ENCODE data around the gene FBXW9. TPM values are rescaled to one million over a fixed set of nuclear protein-coding genes. Genes with fewer than 3 reads are reported as not detected.

FBXW9 gene
- total and polyA plus RNA-seq, 2 of the 13 experiments (the other 11 are each of a cell fraction or from before 2014, with no cell fraction given), result 5.7 to 6.1 TPM

- TF ChIP-seq STAT6 (CRISPR knock-in tag; IDR thresholded peaks at IDR 0.05; ENCODE audit: borderline replicate concordance), result no peak
- TF ChIP-seq HOXA9 (CRISPR knock-in tag; IDR thresholded peaks at IDR 0.05; ENCODE audit: borderline replicate concordance), result no peak
- TF ChIP-seq ZNF430 (CRISPR knock-in tag; IDR thresholded peaks at IDR 0.05), result no peak
- TF ChIP-seq MTERF4 (CRISPR knock-in tag; IDR thresholded peaks at IDR 0.05), result 0 out of 2 replicates have a peak, but pooled peaks have one; percentile 41
- TF ChIP-seq ARNT (IDR thresholded peaks at IDR 0.05), result no peak
Observed at GRCh38 chr19:12639901-12640613, 56.4 kb downstream of the FBXW9 start (continued).

Small RNA genes lying within 50 kb of the gene (small RNA-seq; reads per million reads assigned to genes)
- gene SNORD41 (ENCODE audit: insufficient read depth in 2 of 3, insufficient read length in 3 of 3, low read depth in 2 of 3, low replicate concordance in 1 of 3), result 2.9 to 26.5 (median 11.6) reads per million in 3 experiments

Other genes starting within 250 kb of the FBXW9 start
- 3.9 and 4.7 TPM in 2 replicates for gene ZNF709, start 211.8 kb downstream of the FBXW9 start, total RNA-seq (2016; rRNA removed; fragmentation: Illumina TruSeq; extraction: Trizol)
- gene ZNF709, start 211.8 kb downstream of the FBXW9 start, polyA plus RNA-seq (2011; rRNA removed), result 1.0 and 1.5 TPM in 2 replicates
- gene ZNF564, start 145.1 kb downstream of the FBXW9 start, total RNA-seq (2016; rRNA removed; fragmentation: Illumina TruSeq; extraction: Trizol), result 11.1 and 11.2 TPM in 2 replicates
- 2.3 and 2.4 TPM in 2 replicates for gene ZNF564, start 145.1 kb downstream of the FBXW9 start, polyA plus RNA-seq (2011; rRNA removed)
- gene ZNF490, start 85.8 kb downstream of the FBXW9 start, total RNA-seq (2016; rRNA removed; fragmentation: Illumina TruSeq; extraction: Trizol), result 2.9 and 5.2 TPM in 2 replicates
- gene ZNF490, start 85.8 kb downstream of the FBXW9 start, polyA plus RNA-seq (2011; rRNA removed), result 1.2 and 1.3 TPM in 2 replicates
- 17.4 and 21.3 TPM in 2 replicates for gene ZNF791, start 85.7 kb downstream of the FBXW9 start, total RNA-seq (2016; rRNA removed; fragmentation: Illumina TruSeq; extraction: Trizol)
- gene ZNF791, start 85.7 kb downstream of the FBXW9 start, polyA plus RNA-seq (2011; rRNA removed), result 10.1 and 12.8 TPM in 2 replicates
- gene MAN2B1, start 29.9 kb downstream of the FBXW9 start, total RNA-seq (2016; rRNA removed; fragmentation: Illumina TruSeq; extraction: Trizol), result 10.8 and 23.8 TPM in 2 replicates
- gene MAN2B1, start 29.9 kb downstream of the FBXW9 start, polyA plus RNA-seq (2011; rRNA removed), result 23.6 and 31.8 TPM in 2 replicates
- gene WDR83, start 29.8 kb downstream of the FBXW9 start, total RNA-seq (2016; rRNA removed; fragmentation: Illumina TruSeq; extraction: Trizol), result 9.9 and 10.7 TPM in 2 replicates
- 4.5 and 5.4 TPM in 2 replicates for gene WDR83, start 29.8 kb downstream of the FBXW9 start, polyA plus RNA-seq (2011; rRNA removed)
- 34.8 and 43.3 TPM in 2 replicates for gene DHPS, start 14.8 kb downstream of the FBXW9 start, total RNA-seq (2016; rRNA removed; fragmentation: Illumina TruSeq; extraction: Trizol)
- gene DHPS, start 14.8 kb downstream of the FBXW9 start, polyA plus RNA-seq (2011; rRNA removed), result 84.3 and 84.6 TPM in 2 replicates
- gene GNG14, start 8.6 kb downstream of the FBXW9 start, total RNA-seq (2016; rRNA removed; fragmentation: Illumina TruSeq; extraction: Trizol), result not detected in 2 replicates
- gene GNG14, start 8.6 kb downstream of the FBXW9 start, polyA plus RNA-seq (2011; rRNA removed), result not detected in 2 replicates
- gene TNPO2, start 27.3 kb upstream of the FBXW9 start, total RNA-seq (2016; rRNA removed; fragmentation: Illumina TruSeq; extraction: Trizol), result 31.7 and 33.6 TPM in 2 replicates
- gene TNPO2, start 27.3 kb upstream of the FBXW9 start, polyA plus RNA-seq (2011; rRNA removed), result 61.0 and 76.1 TPM in 2 replicates
- gene TRIR, start 38.1 kb upstream of the FBXW9 start, total RNA-seq (2016; rRNA removed; fragmentation: Illumina TruSeq; extraction: Trizol), result 159 and 179 TPM in 2 replicates
- 160 and 166 TPM in 2 replicates for gene TRIR, start 38.1 kb upstream of the FBXW9 start, polyA plus RNA-seq (2011; rRNA removed)
- gene GET3, start 40.9 kb upstream of the FBXW9 start, total RNA-seq (2016; rRNA removed; fragmentation: Illumina TruSeq; extraction: Trizol), result 51.5 and 57.7 TPM in 2 replicates
- 59.4 and 67.5 TPM in 2 replicates for gene GET3, start 40.9 kb upstream of the FBXW9 start, polyA plus RNA-seq (2011; rRNA removed)
- not detected in 2 replicates for gene BEST2, start 55.2 kb upstream of the FBXW9 start, total RNA-seq (2016; rRNA removed; fragmentation: Illumina TruSeq; extraction: Trizol)
- gene BEST2, start 55.2 kb upstream of the FBXW9 start, polyA plus RNA-seq (2011; rRNA removed), result not detected in 2 replicates
- 7.3 and 12.9 TPM in 2 replicates for gene HOOK2, start 78.9 kb upstream of the FBXW9 start, total RNA-seq (2016; rRNA removed; fragmentation: Illumina TruSeq; extraction: Trizol)
- 9.2 and 11.1 TPM in 2 replicates for gene HOOK2, start 78.9 kb upstream of the FBXW9 start, polyA plus RNA-seq (2011; rRNA removed)
- 4.9 and 7.7 TPM in 2 replicates for gene JUNB, start 94.9 kb upstream of the FBXW9 start, total RNA-seq (2016; rRNA removed; fragmentation: Illumina TruSeq; extraction: Trizol)
- gene JUNB, start 94.9 kb upstream of the FBXW9 start, polyA plus RNA-seq (2011; rRNA removed), result 8.2 and 15.9 TPM in 2 replicates
- 381 and 425 TPM in 2 replicates for gene PRDX2, start 105.2 kb upstream of the FBXW9 start, total RNA-seq (2016; rRNA removed; fragmentation: Illumina TruSeq; extraction: Trizol)
- 218 and 238 TPM in 2 replicates for gene PRDX2, start 105.2 kb upstream of the FBXW9 start, polyA plus RNA-seq (2011; rRNA removed)
- 14.9 and 23.5 TPM in 2 replicates for gene THSD8, start 105.4 kb upstream of the FBXW9 start, total RNA-seq (2016; rRNA removed; fragmentation: Illumina TruSeq; extraction: Trizol)
- gene THSD8, start 105.4 kb upstream of the FBXW9 start, polyA plus RNA-seq (2011; rRNA removed), result 4.8 and 5.2 TPM in 2 replicates
- 35.8 and 44.0 TPM in 2 replicates for gene RNASEH2A, start 110.0 kb upstream of the FBXW9 start, total RNA-seq (2016; rRNA removed; fragmentation: Illumina TruSeq; extraction: Trizol)
- 18.4 and 25.1 TPM in 2 replicates for gene RNASEH2A, start 110.0 kb upstream of the FBXW9 start, polyA plus RNA-seq (2011; rRNA removed)
- gene RTBDN, start 137.9 kb upstream of the FBXW9 start, total RNA-seq (2016; rRNA removed; fragmentation: Illumina TruSeq; extraction: Trizol), result 0.27 TPM in 1 of 2 replicates, not detected in the other
- gene RTBDN, start 137.9 kb upstream of the FBXW9 start, polyA plus RNA-seq (2011; rRNA removed), result 0.35 and 0.48 TPM in 2 replicates
- gene MAST1, start 141.9 kb upstream of the FBXW9 start, total RNA-seq (2016; rRNA removed; fragmentation: Illumina TruSeq; extraction: Trizol), result 0.27 and 0.73 TPM in 2 replicates
- gene MAST1, start 141.9 kb upstream of the FBXW9 start, polyA plus RNA-seq (2011; rRNA removed), result 4.7 and 5.6 TPM in 2 replicates
- gene DNASE2, start 184.8 kb upstream of the FBXW9 start, total RNA-seq (2016; rRNA removed; fragmentation: Illumina TruSeq; extraction: Trizol), result 3.4 and 7.5 TPM in 2 replicates
- 16.2 and 19.0 TPM in 2 replicates for gene DNASE2, start 184.8 kb upstream of the FBXW9 start, polyA plus RNA-seq (2011; rRNA removed)
- not detected in 2 replicates for gene KLF1, start 190.6 kb upstream of the FBXW9 start, total RNA-seq (2016; rRNA removed; fragmentation: Illumina TruSeq; extraction: Trizol)
- gene KLF1, start 190.6 kb upstream of the FBXW9 start, polyA plus RNA-seq (2011; rRNA removed), result not detected in 2 replicates
- gene GCDH, start 194.5 kb upstream of the FBXW9 start, total RNA-seq (2016; rRNA removed; fragmentation: Illumina TruSeq; extraction: Trizol), result 35.0 and 38.0 TPM in 2 replicates
- 15.1 and 16.4 TPM in 2 replicates for gene GCDH, start 194.5 kb upstream of the FBXW9 start, polyA plus RNA-seq (2011; rRNA removed)
- gene SYCE2, start 222.7 kb upstream of the FBXW9 start, total RNA-seq (2016; rRNA removed; fragmentation: Illumina TruSeq; extraction: Trizol), result 0.09 TPM in 1 of 2 replicates, not detected in the other
- gene SYCE2, start 222.7 kb upstream of the FBXW9 start, polyA plus RNA-seq (2011; rRNA removed), result 0.25 and 0.40 TPM in 2 replicates
- 68.0 and 72.0 TPM in 2 replicates for gene FARSA, start 237.1 kb upstream of the FBXW9 start, total RNA-seq (2016; rRNA removed; fragmentation: Illumina TruSeq; extraction: Trizol)
- gene FARSA, start 237.1 kb upstream of the FBXW9 start, polyA plus RNA-seq (2011; rRNA removed), result 25.9 and 37.0 TPM in 2 replicates
- gene CALR, start 242.0 kb upstream of the FBXW9 start, total RNA-seq (2016; rRNA removed; fragmentation: Illumina TruSeq; extraction: Trizol), result 420 and 898 TPM in 2 replicates
- 842 and 934 TPM in 2 replicates for gene CALR, start 242.0 kb upstream of the FBXW9 start, polyA plus RNA-seq (2011; rRNA removed)
- 34.6 and 42.5 TPM in 2 replicates for gene RAD23A, start 249.2 kb upstream of the FBXW9 start, total RNA-seq (2016; rRNA removed; fragmentation: Illumina TruSeq; extraction: Trizol)
- 50.3 and 54.2 TPM in 2 replicates for gene RAD23A, start 249.2 kb upstream of the FBXW9 start, polyA plus RNA-seq (2011; rRNA removed)